ENCODE results near the gene ATG2B.

Gene ATG2B

GRCh38 chr14:96362965-96363750 is at the start of gene ATG2B, which contains the start of gene GSKIP:
Gene ATG2B (minus strand): TSS chr14:96363341. CDS start chr14:96362976, 365 bp downstream.
Gene GSKIP (plus strand): TSS chr14:96363526. CDS start chr14:96382248, 18,722 bp downstream.
- DNase-seq, result peak; percentile 98

- DNase-seq, result no peak
Measured at GRCh38 chr14:96410119-96410518, 47.0 kb upstream of the ATG2B start.

GRCh38 chr14:96409701-96410100 is 46.6 kb upstream of the ATG2B start:
- DNase-seq, result no peak

- no peak for DNase-seq
Measured at GRCh38 chr14:96408608-96409007, 45.5 kb upstream of the ATG2B start.

GRCh38 chr14:96407935-96408570 is 44.9 kb upstream of the ATG2B start:
- no peak for DNase-seq

GRCh38 chr14:96405677-96406076 is 42.5 kb upstream of the ATG2B start:
- no peak for DNase-seq

GRCh38 chr14:96403409-96403808 is 40.3 kb upstream of the ATG2B start:
- DNase-seq, result no peak

- no peak for DNase-seq
Measured at GRCh38 chr14:96400495-96400894, 37.4 kb upstream of the ATG2B start.

GRCh38 chr14:96399405-96399804 is 36.3 kb upstream of the ATG2B start:
- DNase-seq, result no peak

GRCh38 chr14:96398921-96399320 is 35.8 kb upstream of the ATG2B start:
- no peak for DNase-seq

- no peak for DNase-seq
Measured at GRCh38 chr14:96398432-96398831, 35.3 kb upstream of the ATG2B start.

- no peak for DNase-seq
Measured at GRCh38 chr14:96394047-96394815, 31.1 kb upstream of the ATG2B start.

GRCh38 chr14:96393071-96393691 is 30.0 kb upstream of the ATG2B start:
- DNase-seq, result no peak

GRCh38 chr14:96391293-96392118 is 28.4 kb upstream of the ATG2B start:
- peak; percentile 98 for DNase-seq

GRCh38 chr14:96390965-96391292 is 27.8 kb upstream of the ATG2B start:
- no peak for DNase-seq

GRCh38 chr14:96385385-96385784 is 22.2 kb upstream of the ATG2B start:
- DNase-seq, result no peak

- DNase-seq, result no peak
Measured at GRCh38 chr14:96384740-96385139, 21.6 kb upstream of the ATG2B start.

GRCh38 chr14:96384053-96384452 is 20.9 kb upstream of the ATG2B start:
- no peak for DNase-seq

- no peak for DNase-seq
Measured at GRCh38 chr14:96383445-96383844, 20.3 kb upstream of the ATG2B start.

GRCh38 chr14:96380735-96381134 is 17.6 kb upstream of the ATG2B start:
- no peak for DNase-seq

- DNase-seq, result no peak
Measured at GRCh38 chr14:96376093-96376492, 13.0 kb upstream of the ATG2B start.

- DNase-seq, result no peak
Measured at GRCh38 chr14:96373538-96373937, 10.4 kb upstream of the ATG2B start.

Data from NCI-H69 (cell line).